Stimulated activated memory B cell treated with anti-CD40 and anti-IgM and Interleukin-4, amounts not matched to agents 10 μg/mL and 1 μg/mL and 100 μg/mL, for 72 hours (primary cell): ENCODE measurements around the gene TNFRSF21.

Experiments
- ATAC-seq: fragments of 150-1000 bp; cut with Tn5 transposase; 2 replicates; pipeline ENCODE4 v1.10.0; 2021
- H3K27ac Mint-ChIP-seq: one replicate; pipeline ENCODE4 v1.8.0; 2022; ENCODE audit warnings: mild to moderate bottlenecking, mixed read lengths
- H3K27me3 Mint-ChIP-seq: one replicate; pipeline ENCODE4 v1.8.0; 2022; ENCODE audit warnings: mixed read lengths
- H3K36me3 Mint-ChIP-seq: one replicate; pipeline ENCODE4 v1.8.0; 2022; ENCODE audit warnings: mixed read lengths
- H3K4me1 Mint-ChIP-seq: one replicate; pipeline ENCODE4 v1.8.0; 2022; ENCODE audit warnings: mixed read lengths
- H3K4me3 Mint-ChIP-seq: one replicate; pipeline ENCODE4 v1.8.0; 2022; ENCODE audit warnings: mild to moderate bottlenecking, moderate library complexity, mixed read lengths
- H3K9me3 Mint-ChIP-seq: one replicate; pipeline ENCODE4 v1.8.0; 2022; ENCODE audit warnings: mixed read lengths

Gene TNFRSF21

DNA sequence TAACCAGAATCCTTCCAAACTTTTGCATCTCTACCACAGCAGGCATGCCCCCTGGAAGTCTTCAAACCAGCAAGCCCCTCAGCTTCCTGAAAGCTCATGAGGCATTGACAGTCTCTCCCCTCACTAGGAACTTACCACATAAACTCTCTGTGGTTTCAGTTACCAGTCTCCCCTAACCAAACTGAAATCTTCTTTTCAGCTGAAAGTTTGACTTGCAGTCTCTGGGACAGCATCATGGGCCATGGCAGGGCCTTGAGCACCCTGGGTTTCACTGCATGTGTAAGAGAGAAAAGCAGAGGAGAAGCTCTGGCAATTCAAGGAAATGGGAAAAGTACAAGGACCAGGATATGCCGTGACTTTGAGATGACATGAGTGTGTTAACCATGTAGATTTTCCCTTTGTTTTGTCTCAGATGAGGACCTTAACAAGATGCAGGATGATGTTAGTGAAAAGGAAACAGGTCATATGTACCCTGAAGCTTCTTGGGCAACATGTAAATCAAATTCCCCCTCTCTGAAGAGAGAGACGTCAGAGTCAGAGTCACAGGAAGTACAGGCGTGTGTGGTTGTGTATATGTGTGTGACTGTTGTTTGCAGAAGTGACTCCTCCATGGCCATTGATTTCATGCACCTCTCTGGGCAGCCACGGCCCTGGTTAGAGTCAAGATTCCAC is 106.3 kb downstream of the TNFRSF21 start:
- Mint-ChIP-seq H3K9me3 (no peaks in the 10 kb centered on the region), H3K27ac (peak overlapping the region; percentile 41), H3K4me1 (peaks cover 6% of the 10 kb centered on the region), H3K36me3 (no peaks in the 10 kb centered on the region), H3K4me3 (no peak overlapping the region), H3K27me3 (no peaks in the 10 kb centered on the region)
- ATAC-seq: peak; percentile 81

GRCh38 chr6:47202644-47203205 is 107.0 kb downstream of the TNFRSF21 start:
- H3K9me3 Mint-ChIP-seq: no peaks in the 10 kb centered on the region
- no peaks in the 10 kb centered on the region for H3K27me3 Mint-ChIP-seq
- H3K36me3 Mint-ChIP-seq: no peaks in the 10 kb centered on the region
- H3K4me3 Mint-ChIP-seq: no peak overlapping the region
- ATAC-seq: no peak
- H3K27ac Mint-ChIP-seq: peak overlapping the region; percentile 41
- peaks cover 6% of the 10 kb centered on the region for H3K4me1 Mint-ChIP-seq

DNA sequence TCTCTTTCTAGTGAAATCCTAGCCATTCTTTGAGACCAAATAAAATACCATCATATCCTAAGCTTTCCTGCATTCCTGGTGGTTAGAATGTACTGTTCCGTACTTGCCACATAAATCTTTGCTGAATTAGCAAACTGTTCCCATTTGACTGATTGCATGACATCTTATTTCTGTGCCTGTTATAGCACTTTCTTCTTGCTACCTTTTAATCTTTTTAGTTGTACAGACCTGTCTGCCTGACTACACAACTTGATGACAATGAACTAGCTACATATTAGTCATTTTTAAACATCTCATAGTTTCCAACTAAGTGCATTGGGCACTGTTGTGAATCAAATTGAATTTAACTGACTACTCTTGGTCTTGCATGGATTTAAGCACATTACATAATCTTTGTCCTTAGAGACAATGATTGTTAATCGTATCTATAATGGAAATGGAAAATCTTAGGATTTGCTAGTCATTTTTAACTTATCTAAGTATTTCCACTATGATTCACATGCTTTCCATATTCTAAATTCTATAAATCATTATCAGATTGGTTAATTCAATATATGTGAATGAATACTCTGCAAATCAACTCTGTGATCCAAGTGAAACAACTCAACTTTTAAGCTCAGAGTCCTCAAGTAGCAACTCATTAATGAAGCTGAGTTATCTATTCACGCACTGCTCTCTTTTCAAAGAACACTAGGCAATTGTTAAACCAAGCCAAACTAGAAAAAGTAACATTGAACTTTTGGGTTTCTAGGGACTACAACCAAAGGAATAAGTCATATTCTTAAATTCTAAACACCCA is 109.0 kb downstream of the TNFRSF21 start:
- ATAC-seq: no peak
- H3K9me3 Mint-ChIP-seq: no peaks in the 10 kb centered on the region

GRCh38 chr6:47197682-47198640 is 111.7 kb downstream of the TNFRSF21 start:
- no peak overlapping the region for H3K4me3 Mint-ChIP-seq

More for the DNA sequence above, 109.0 kb downstream of the TNFRSF21 start:
- Mint-ChIP-seq H3K4me3 (no peak overlapping the region), H3K27ac (no peak overlapping the region), H3K36me3 (no peaks in the 10 kb centered on the region), H3K4me1 (peaks cover 6% of the 10 kb centered on the region), H3K27me3 (no peaks in the 10 kb centered on the region)

DNA sequence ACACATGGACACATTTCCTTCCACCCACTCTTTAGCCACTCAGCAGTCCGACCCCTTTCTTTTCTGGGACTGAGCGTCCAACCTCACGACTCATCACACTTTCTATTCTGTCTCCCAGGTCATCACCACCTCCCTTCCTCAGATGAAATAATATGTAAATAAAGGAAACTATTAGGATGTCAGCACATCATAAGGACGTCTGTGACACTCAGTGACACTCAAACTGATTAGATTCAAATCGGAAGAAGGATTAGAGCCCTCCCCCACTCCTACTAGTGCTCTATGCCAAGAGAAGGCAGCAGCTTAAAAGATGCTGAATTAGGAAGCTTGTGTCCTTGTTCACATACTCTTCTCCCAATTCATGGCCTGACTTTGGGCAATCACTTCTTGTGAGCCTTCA is 113.6 kb downstream of the TNFRSF21 start:
- Mint-ChIP-seq H3K36me3 (no peaks in the 10 kb centered on the region), H3K9me3 (no peaks in the 10 kb centered on the region), H3K4me1 (no peaks in the 10 kb centered on the region), H3K27ac (no peak overlapping the region), H3K4me3 (no peak overlapping the region), H3K27me3 (no peaks in the 10 kb centered on the region)
- no peak for ATAC-seq

More at GRCh38 chr6:47197682-47198640, 111.7 kb downstream of the TNFRSF21 start:
- Mint-ChIP-seq H3K36me3 (no peaks in the 10 kb centered on the region), H3K9me3 (no peaks in the 10 kb centered on the region), H3K27me3 (no peaks in the 10 kb centered on the region), H3K4me1 (peaks cover 2% of the 10 kb centered on the region), H3K27ac (no peak overlapping the region)
- ATAC-seq: no peak

GRCh38 chr6:47195011-47195650 is 114.6 kb downstream of the TNFRSF21 start:
- ATAC-seq: no peak
- no peaks in the 10 kb centered on the region for H3K27me3 Mint-ChIP-seq
- no peaks in the 10 kb centered on the region for H3K4me1 Mint-ChIP-seq
- H3K9me3 Mint-ChIP-seq: no peaks in the 10 kb centered on the region
- H3K4me3 Mint-ChIP-seq: no peak overlapping the region
- H3K36me3 Mint-ChIP-seq: no peaks in the 10 kb centered on the region
- H3K27ac Mint-ChIP-seq: no peak overlapping the region

GRCh38 chr6:47188588-47189021 is 121.1 kb downstream of the TNFRSF21 start:
- no peak for ATAC-seq
- Mint-ChIP-seq H3K27me3 (peaks cover 15% of the 10 kb centered on the region), H3K9me3 (no peaks in the 10 kb centered on the region), H3K4me1 (no peaks in the 10 kb centered on the region), H3K27ac (no peak overlapping the region), H3K36me3 (no peaks in the 10 kb centered on the region), H3K4me3 (no peak overlapping the region)

DNA sequence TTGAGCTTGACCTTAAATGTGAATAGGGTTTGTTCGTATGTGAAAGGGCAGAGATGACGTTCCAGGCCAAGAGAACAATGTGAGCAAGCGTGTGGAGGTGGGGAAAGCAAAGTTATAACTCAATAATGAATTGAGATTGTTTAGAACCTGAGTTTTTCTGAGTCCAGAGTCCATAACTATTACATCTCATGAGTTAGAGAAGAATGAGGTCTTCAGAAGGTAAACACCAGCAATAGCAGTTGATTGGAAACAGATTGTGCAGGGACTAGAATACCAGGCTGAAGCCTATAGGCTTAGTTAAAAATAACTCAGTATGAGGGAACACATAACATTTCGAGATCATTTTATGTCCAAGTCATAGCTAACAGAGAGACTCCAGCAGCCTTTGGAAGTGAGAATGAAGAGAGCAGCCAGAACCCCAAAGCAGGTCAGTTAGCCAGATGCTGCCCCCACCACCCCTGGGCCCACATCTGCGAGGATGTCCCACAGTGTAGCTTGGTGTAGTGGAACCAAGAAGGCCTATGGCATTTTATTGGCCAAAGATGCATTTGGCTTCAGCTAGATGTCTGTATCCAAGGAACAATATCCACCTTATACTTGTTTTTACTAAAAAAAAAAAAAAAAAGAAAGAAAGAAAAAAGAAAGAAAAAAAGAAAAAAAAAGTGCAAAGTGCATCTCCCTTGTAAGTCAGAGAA is 121.7 kb downstream of the TNFRSF21 start:
- Mint-ChIP-seq H3K27ac (no peak overlapping the region), H3K4me1 (no peaks in the 10 kb centered on the region), H3K27me3 (peaks cover 15% of the 10 kb centered on the region), H3K9me3 (no peaks in the 10 kb centered on the region), H3K4me3 (no peak overlapping the region), H3K36me3 (no peaks in the 10 kb centered on the region)
- ATAC-seq: no peak

DNA sequence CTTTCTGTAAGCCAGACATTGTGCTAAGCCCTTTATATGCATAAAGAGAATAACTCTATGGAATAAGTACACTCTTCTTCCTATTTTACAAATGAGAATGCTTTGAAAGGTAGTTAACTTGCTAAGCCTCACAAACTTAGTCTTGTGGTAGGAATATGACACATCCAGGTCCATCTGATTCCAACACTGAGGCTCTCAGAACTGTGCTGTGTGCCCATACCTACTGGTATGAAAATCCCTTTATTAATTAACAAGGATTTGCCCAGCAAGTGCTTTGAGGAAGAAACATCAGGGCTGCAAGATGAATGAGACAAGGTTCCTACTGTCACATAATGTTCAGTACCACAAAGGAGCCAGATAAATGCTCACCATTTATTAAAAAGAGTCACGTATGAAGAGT is 122.6 kb downstream of the TNFRSF21 start:
- Mint-ChIP-seq H3K4me3 (no peak overlapping the region), H3K4me1 (no peaks in the 10 kb centered on the region), H3K27ac (no peak overlapping the region), H3K36me3 (no peaks in the 10 kb centered on the region), H3K27me3 (peaks cover 15% of the 10 kb centered on the region), H3K9me3 (no peaks in the 10 kb centered on the region)
- no peak for ATAC-seq

DNA sequence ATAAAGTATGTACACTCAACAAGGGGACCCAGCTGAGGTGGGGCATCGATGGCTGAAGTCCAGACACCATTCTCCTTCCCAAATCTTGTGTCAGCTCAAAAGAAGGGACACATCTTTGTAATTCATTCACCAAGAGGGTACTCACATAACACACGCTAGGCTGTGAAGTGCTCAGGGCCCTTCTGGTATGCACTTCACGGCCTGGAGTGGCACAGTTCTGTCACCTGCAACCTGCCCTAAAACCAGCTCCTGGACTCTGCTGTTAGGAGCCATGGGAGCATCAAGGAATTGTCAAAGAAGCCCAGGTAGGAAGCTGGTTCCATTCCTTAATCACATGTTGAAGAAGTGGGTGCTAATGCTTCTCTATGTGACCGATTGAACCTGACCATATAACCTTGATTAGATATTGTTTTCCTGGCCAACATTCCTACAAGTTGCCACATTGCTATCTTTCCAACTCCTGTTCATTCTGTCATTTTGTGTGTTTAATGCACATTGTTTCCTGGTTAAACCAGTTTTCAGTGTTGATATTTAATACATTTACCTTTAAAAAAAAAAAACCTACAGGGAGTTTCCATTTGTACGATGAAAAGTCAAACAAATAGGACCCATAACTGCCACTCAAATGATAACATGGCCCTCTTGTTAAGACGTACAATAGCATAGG is 127.3 kb downstream of the TNFRSF21 start:
- H3K4me1 Mint-ChIP-seq: no peaks in the 10 kb centered on the region
- H3K4me3 Mint-ChIP-seq: no peak overlapping the region
- H3K36me3 Mint-ChIP-seq: no peaks in the 10 kb centered on the region
- H3K9me3 Mint-ChIP-seq: no peaks in the 10 kb centered on the region
- ATAC-seq: no peak
- peaks cover 15% of the 10 kb centered on the region for H3K27me3 Mint-ChIP-seq
- H3K27ac Mint-ChIP-seq: no peak overlapping the region

DNA sequence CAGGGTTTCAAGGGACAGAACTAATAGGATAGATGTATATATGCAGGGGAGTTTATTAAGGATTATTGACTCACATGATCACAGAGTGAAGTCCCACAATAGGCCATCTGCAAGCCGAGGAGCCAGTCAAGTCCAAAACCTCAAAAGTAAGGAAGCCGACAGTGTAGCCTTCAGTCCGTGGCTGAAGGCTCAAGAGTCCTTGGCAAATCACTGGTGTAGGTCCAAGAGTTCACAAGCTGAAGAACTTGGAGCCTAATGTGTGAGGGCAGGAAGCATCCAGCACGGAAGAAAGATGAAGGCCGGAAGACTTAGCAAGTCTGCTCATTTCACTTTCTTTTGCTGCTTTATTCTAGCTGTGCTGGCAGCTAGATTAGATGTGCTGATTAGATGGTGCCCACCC is 128.0 kb downstream of the TNFRSF21 start:
- Mint-ChIP-seq H3K27me3 (peaks cover 13% of the 10 kb centered on the region), H3K36me3 (no peaks in the 10 kb centered on the region), H3K9me3 (no peaks in the 10 kb centered on the region), H3K27ac (no peak overlapping the region), H3K4me1 (no peaks in the 10 kb centered on the region), H3K4me3 (no peak overlapping the region)
- no peak for ATAC-seq
